Measurements from ENCODE around the gene SHH.

SHH gene

GRCh38 chr7:155790666-155791065 lies 21.6 kb downstream of the SHH start:
- no peak for DNase-seq

- no peak for DNase-seq
These were observed 23.1 kb downstream of the SHH start for GRCh38 chr7:155789001-155789725.

- DNase-seq: no peak
These were observed 23.7 kb downstream of the SHH start for GRCh38 chr7:155788616-155789000.

- DNase-seq: no peak
These were observed 25.0 kb downstream of the SHH start for GRCh38 chr7:155787171-155787851.

GRCh38 chr7:155786491-155786890 lies 25.8 kb downstream of the SHH start:
- no peak for DNase-seq

GRCh38 chr7:155785536-155785935 lies 26.7 kb downstream of the SHH start:
- no peak for DNase-seq

- no peak for DNase-seq
These were observed 29.8 kb downstream of the SHH start for GRCh38 chr7:155782466-155782865.

GRCh38 chr7:155781433-155781832 lies 30.8 kb downstream of the SHH start:
- no peak for DNase-seq

- no peak for DNase-seq
These were observed 31.4 kb downstream of the SHH start for GRCh38 chr7:155780884-155781283.

GRCh38 chr7:155778349-155778748 lies 33.9 kb downstream of the SHH start:
- no peak for DNase-seq

- no peak for DNase-seq
These were observed 35.7 kb downstream of the SHH start for GRCh38 chr7:155776606-155777005.

GRCh38 chr7:155775691-155776090 lies 36.6 kb downstream of the SHH start:
- DNase-seq: no peak

- no peak for DNase-seq
These were observed 37.3 kb downstream of the SHH start for GRCh38 chr7:155774947-155775346.

GRCh38 chr7:155773531-155773930 lies 38.7 kb downstream of the SHH start:
- DNase-seq: no peak

- no peak for DNase-seq
These were observed 42.0 kb downstream of the SHH start for GRCh38 chr7:155770241-155770640.

GRCh38 chr7:155769701-155770100 lies 42.6 kb downstream of the SHH start:
- DNase-seq: no peak

GRCh38 chr7:155766966-155767916 lies 45.0 kb downstream of the SHH start:
- DNase-seq: no peak

- DNase-seq: no peak
These were observed 45.9 kb downstream of the SHH start for GRCh38 chr7:155766386-155766785.

- no peak for DNase-seq
These were observed 46.8 kb downstream of the SHH start for GRCh38 chr7:155765458-155765857.

- DNase-seq: no peak
These were observed 47.8 kb downstream of the SHH start for GRCh38 chr7:155764438-155764793.

GRCh38 chr7:155763691-155764437 lies 48.4 kb downstream of the SHH start:
- no peak for DNase-seq

GRCh38 chr7:155763122-155763521 lies 49.1 kb downstream of the SHH start:
- DNase-seq: no peak

GRCh38 chr7:155762655-155763054 lies 49.6 kb downstream of the SHH start:
- DNase-seq: no peak

Data from NCI-H1092 (cell line).